HFFc6 (cell line): ENCODE data around the gene MVB12B. TPM values are rescaled to one million over a fixed set of nuclear protein-coding genes. Genes with fewer than 3 reads are reported as not detected.

Experiments
- DNase-seq: peaks from one replicate; pipeline ENCODE4 v3.0.0-alpha.2; 2018
- H3K27ac Mint-ChIP-seq: 2 replicates; pipeline ENCODE4 v1.8.0; 2020; ENCODE audit warnings: mild to moderate bottlenecking, mixed read lengths
- H3K27me3 Mint-ChIP-seq: 2 replicates; pipeline ENCODE4 v1.8.0; 2021; ENCODE audit warnings: mild to moderate bottlenecking, moderate library complexity, mixed read lengths; ENCODE audit not compliant: insufficient read depth
- H3K36me3 Mint-ChIP-seq: 2 replicates; pipeline ENCODE4 v1.8.0; 2021; ENCODE audit warnings: low read depth, mixed read lengths
- H3K4me1 Mint-ChIP-seq: 2 replicates; pipeline ENCODE4 v1.8.0; 2020; ENCODE audit warnings: low read depth, mixed read lengths
- H3K4me3 Mint-ChIP-seq: 2 replicates; pipeline ENCODE4 v1.8.0; 2020; ENCODE audit warnings: mild to moderate bottlenecking, moderate library complexity, mixed read lengths
- H3K9me3 Mint-ChIP-seq: 2 replicates; pipeline ENCODE4 v1.8.0; 2020; ENCODE audit warnings: mild to moderate bottlenecking, mixed read lengths
- CTCF ChIP-seq: fragments of 200-600 bp; sonication (generic); IDR thresholded peaks from 2 replicates; pipeline ENCODE4 v1.5.0; 2021; ENCODE audit warnings: antibody characterized with exemption, mild to moderate bottlenecking
- total RNA-seq, 6 experiments: library from RNA; stranded (reverse); fragmentation: NEBNext Ultra II Directional; extraction: Animal tissue kit (Norgen Biotek cat#: 25700); gene quantifications; 2 replicates in 1 of 6; 3 replicates in 5 of 6; pipeline ENCODE4 v1.2.3, GENCODE V29; 2021

Gene MVB12B
- total RNA-seq, 6 experiments from 2014 or later = 4.4 to 8.3 (median 6.7) TPM

GRCh38 chr9:126501383-126502331 is 175.0 kb downstream of the MVB12B start:
- Mint-ChIP-seq H3K4me3 (no peak overlapping the region), H3K4me1 (no peaks in the 10 kb centered on the region), H3K27me3 (peaks cover 9% of the 10 kb centered on the region), H3K9me3 (no peaks in the 10 kb centered on the region), H3K36me3 (no peaks in the 10 kb centered on the region), H3K27ac (no peak overlapping the region)
- no peak for DNase-seq
- peak; percentile 30; the same call in 1 of the 2 replicates for TF ChIP-seq CTCF

GRCh38 chr9:126502417-126503332 is 176.0 kb downstream of the MVB12B start:
- no peaks in the 10 kb centered on the region for H3K4me1 Mint-ChIP-seq

GRCh38 chr9:126503333-126504085 is 176.9 kb downstream of the MVB12B start:
- Mint-ChIP-seq H3K36me3 (no peaks in the 10 kb centered on the region), H3K9me3 (no peaks in the 10 kb centered on the region), H3K4me1 (no peaks in the 10 kb centered on the region), H3K27me3 (peaks cover 18% of the 10 kb centered on the region), H3K27ac (no peak overlapping the region), H3K4me3 (no peak overlapping the region)
- TF ChIP-seq CTCF = peak; percentile 8; the same call in 1 of the 2 replicates
- peak; percentile 25 for DNase-seq

More at GRCh38 chr9:126502417-126503332, 176.0 kb downstream of the MVB12B start:
- DNase-seq = no peak
- Mint-ChIP-seq H3K27me3 (peaks cover 10% of the 10 kb centered on the region), H3K4me3 (no peak overlapping the region), H3K27ac (no peak overlapping the region), H3K9me3 (no peaks in the 10 kb centered on the region), H3K36me3 (no peaks in the 10 kb centered on the region)
- TF ChIP-seq CTCF = no peak

- Mint-ChIP-seq H3K4me1 (no peaks in the 10 kb centered on the region), H3K4me3 (no peak overlapping the region), H3K36me3 (no peaks in the 10 kb centered on the region), H3K9me3 (no peaks in the 10 kb centered on the region), H3K27me3 (peaks cover 21% of the 10 kb centered on the region), H3K27ac (no peak overlapping the region)
- no peak for TF ChIP-seq CTCF
- DNase-seq = no peak
These were observed 177.7 kb downstream of the MVB12B start for GRCh38 chr9:126504086-126504976.
